ENCODE measurements around the gene TMED1. TPM values are rescaled to one million over a fixed set of nuclear protein-coding genes. Genes with fewer than 3 reads are reported as not detected.
A peak's percentile ranks its signal among the peaks of the same experiment; 100 is the strongest.

TMED1 gene
- total RNA-seq, 1 donor from 2014 or later = 20.4 TPM

- Histone ChIP-seq H3K4me1 (peaks cover 33% of the 10 kb centered on the region), H3K4me3 (no peak overlapping the region), H3K27ac (peak overlapping the region; percentile 48), H3K36me3 (peaks cover 0 to 55% of the 10 kb centered on the region in 2 donors), H3K9me3 (no peaks in the 10 kb centered on the region), H3K27me3 (no peaks in the 10 kb centered on the region)
- intact Hi-C loops (cut with DNase I) = no loop called here
- no peak for DNase-seq (ENCODE audit: extremely low spot score in 2 of 2)
- peak in 1 of 2 donors; percentile 15 for TF ChIP-seq POLR2AphosphoS5 (IDR thresholded peaks at IDR 0.05; ENCODE audit: insufficient read depth in 1 of 2, low read depth in 1 of 2)
- TF ChIP-seq, protein P1, sequence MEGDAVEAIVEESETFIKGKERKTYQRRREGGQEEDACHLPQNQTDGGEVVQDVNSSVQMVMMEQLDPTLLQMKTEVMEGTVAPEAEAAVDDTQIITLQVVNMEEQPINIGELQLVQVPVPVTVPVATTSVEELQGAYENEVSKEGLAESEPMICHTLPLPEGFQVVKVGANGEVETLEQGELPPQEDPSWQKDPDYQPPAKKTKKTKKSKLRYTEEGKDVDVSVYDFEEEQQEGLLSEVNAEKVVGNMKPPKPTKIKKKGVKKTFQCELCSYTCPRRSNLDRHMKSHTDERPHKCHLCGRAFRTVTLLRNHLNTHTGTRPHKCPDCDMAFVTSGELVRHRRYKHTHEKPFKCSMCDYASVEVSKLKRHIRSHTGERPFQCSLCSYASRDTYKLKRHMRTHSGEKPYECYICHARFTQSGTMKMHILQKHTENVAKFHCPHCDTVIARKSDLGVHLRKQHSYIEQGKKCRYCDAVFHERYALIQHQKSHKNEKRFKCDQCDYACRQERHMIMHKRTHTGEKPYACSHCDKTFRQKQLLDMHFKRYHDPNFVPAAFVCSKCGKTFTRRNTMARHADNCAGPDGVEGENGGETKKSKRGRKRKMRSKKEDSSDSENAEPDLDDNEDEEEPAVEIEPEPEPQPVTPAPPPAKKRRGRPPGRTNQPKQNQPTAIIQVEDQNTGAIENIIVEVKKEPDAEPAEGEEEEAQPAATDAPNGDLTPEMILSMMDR (IDR thresholded peaks at IDR 0.05) = no peak
Observed at GRCh38 chr19:10808937-10809649, 26.9 kb downstream of the TMED1 start.

- Histone ChIP-seq H3K4me1 (peaks cover 14% of the 10 kb centered on the region), H3K4me3 (no peak overlapping the region), H3K9me3 (no peaks in the 10 kb centered on the region), H3K27me3 (no peaks in the 10 kb centered on the region), H3K36me3 (peaks cover 0 to 57% of the 10 kb centered on the region in 2 donors), H3K27ac (no peak overlapping the region)
- DNase-seq (ENCODE audit: extremely low spot score in 2 of 2) = no peak
- no peak for TF ChIP-seq POLR2A (IDR thresholded peaks at IDR 0.05)
- TF ChIP-seq, protein P1 (IDR thresholded peaks at IDR 0.05) = no peak
- no peak for TF ChIP-seq POLR2AphosphoS5 (IDR thresholded peaks at IDR 0.05; ENCODE audit: insufficient read depth in 1 of 2, low read depth in 1 of 2)
- intact Hi-C loops (cut with DNase I) = no loop called here
Observed at GRCh38 chr19:10805758-10806247, 30.2 kb downstream of the TMED1 start.

DNA sequence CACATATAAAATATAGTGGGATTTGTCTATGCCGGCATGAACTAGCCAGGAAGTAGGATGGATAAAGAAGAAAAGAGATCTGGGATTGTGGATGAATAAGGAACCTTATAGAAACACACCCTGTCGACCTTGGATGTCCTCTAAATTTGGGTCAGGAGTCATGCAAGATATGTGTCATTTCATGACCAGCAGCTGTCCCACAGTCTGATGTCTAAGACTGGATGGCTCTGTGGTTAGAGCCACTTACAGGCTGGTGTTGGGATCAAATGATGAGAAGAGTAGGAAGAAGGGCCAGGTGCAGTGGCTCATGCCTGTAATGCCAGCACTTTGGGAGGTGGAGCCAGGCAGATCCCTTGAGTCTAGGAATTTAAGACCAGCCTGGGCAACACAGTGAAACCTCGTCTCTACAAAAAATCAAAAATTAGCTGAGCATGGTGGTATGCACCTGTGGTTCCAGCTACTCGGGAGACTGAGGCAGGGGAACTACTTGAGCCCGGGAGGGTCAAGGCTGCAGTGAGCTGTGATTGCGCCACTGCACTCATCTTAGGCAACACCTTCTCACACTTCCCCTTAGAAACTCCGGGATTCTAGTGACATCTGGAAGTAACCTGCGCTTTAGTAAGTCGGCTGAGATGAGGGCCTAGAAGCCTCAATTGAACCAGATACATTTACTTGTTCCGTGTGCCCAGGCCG is 30.8 kb downstream of the TMED1 start:
- no peak overlapping the region for H3K27ac ChIP-seq
- peaks cover 11% of the 10 kb centered on the region for H3K4me1 ChIP-seq
- intact Hi-C loops (cut with DNase I) = no loop called here
- H3K4me3 ChIP-seq = no peak overlapping the region
- no peaks in the 10 kb centered on the region for H3K9me3 ChIP-seq
- peaks cover 0 to 54% of the 10 kb centered on the region in 2 donors for H3K36me3 ChIP-seq
- TF ChIP-seq POLR2A (IDR thresholded peaks at IDR 0.05) (no peak), POLR2AphosphoS5 (IDR thresholded peaks at IDR 0.05; ENCODE audit: insufficient read depth in 1 of 2, low read depth in 1 of 2) (no peak)
- TF ChIP-seq, protein P1 (IDR thresholded peaks at IDR 0.05) = no peak
- H3K27me3 ChIP-seq = no peaks in the 10 kb centered on the region
- no peak for DNase-seq (ENCODE audit: extremely low spot score in 2 of 2)

GRCh38 chr19:10803252-10803651 is 32.8 kb downstream of the TMED1 start:
- TF ChIP-seq POLR2AphosphoS5 (IDR thresholded peaks at IDR 0.05; ENCODE audit: insufficient read depth in 1 of 2, low read depth in 1 of 2) = no peak
- TF ChIP-seq, protein P1 (IDR thresholded peaks at IDR 0.05) = no peak
- no peak for TF ChIP-seq POLR2A (IDR thresholded peaks at IDR 0.05)
- intact Hi-C loops (cut with DNase I) = no loop called here
- H3K27me3 ChIP-seq = no peaks in the 10 kb centered on the region
- H3K27ac ChIP-seq = no peak overlapping the region
- no peaks in the 10 kb centered on the region for H3K9me3 ChIP-seq
- no peak overlapping the region for H3K4me3 ChIP-seq
- peaks cover 5% of the 10 kb centered on the region for H3K4me1 ChIP-seq
- no peak for DNase-seq (ENCODE audit: extremely low spot score in 2 of 2)
- H3K36me3 ChIP-seq = peaks cover 0 to 53% of the 10 kb centered on the region in 2 donors

GRCh38 chr19:10802479-10802878 is 33.5 kb downstream of the TMED1 start:
- intact Hi-C loops (cut with DNase I) = no loop called here
- H3K36me3 ChIP-seq = peaks cover 0 to 61% of the 10 kb centered on the region in 2 donors

More at GRCh38 chr19:10802479-10802878, 33.5 kb downstream of the TMED1 start:
- DNase-seq (ENCODE audit: extremely low spot score in 2 of 2) = no peak
- H3K9me3 ChIP-seq = no peaks in the 10 kb centered on the region
- no peak overlapping the region for H3K27ac ChIP-seq
- H3K4me1 ChIP-seq = peaks cover 5% of the 10 kb centered on the region
- H3K4me3 ChIP-seq = no peak overlapping the region
- no peaks in the 10 kb centered on the region for H3K27me3 ChIP-seq
- TF ChIP-seq POLR2A (IDR thresholded peaks at IDR 0.05) (no peak), POLR2AphosphoS5 (IDR thresholded peaks at IDR 0.05; ENCODE audit: insufficient read depth in 1 of 2, low read depth in 1 of 2) (no peak)
- TF ChIP-seq, protein P1 (IDR thresholded peaks at IDR 0.05) = no peak

Measured in vagina (tissue), 2 donors.